ENCODE results near the gene TTBK1. TPM values are rescaled to one million over a fixed set of nuclear protein-coding genes. Genes with fewer than 3 reads are reported as not detected.

TTBK1 gene
- total and polyA plus RNA-seq, 2 donors (not counting 1 experiment from before 2014, with no cell fraction given), result 0.07 TPM; not detected in 1

- Histone ChIP-seq H3K9ac (ENCODE audit: low read length) (no peak overlapping the region), H3K27me3 (replicated peaks in 1 of 4; ENCODE audit: control extremely low read depth in 1 of 4, control insufficient read depth in 3 of 4, insufficient read depth in 4 of 4, low read length in 3 of 4) (peaks cover 0 to 34% (median 12%) of the 10 kb centered on the region in 4 experiments), H3K9me3 (ENCODE audit: control extremely low read depth in 1 of 3, control insufficient read depth in 2 of 3, insufficient read depth in 1 of 3, low read length in 2 of 3) (peaks cover 0 to 7% (median 0%) of the 10 kb centered on the region in 3 donors), H3K4me1 (ENCODE audit: control insufficient read depth in 2 of 2, insufficient read depth in 2 of 2, low read length in 2 of 2) (peaks cover 47 to 58% of the 10 kb centered on the region in 2 donors), H3K36me3 (replicated peaks in 1 of 2; ENCODE audit: control extremely low read depth in 1 of 2, control insufficient read depth in 1 of 2, extremely low read depth in 1 of 2, insufficient read depth in 2 of 2, low read length in 1 of 2) (no peaks in the 10 kb centered on the region), H3K4me2 (replicated peaks; ENCODE audit: low read depth, low read length, poor library complexity, severe bottlenecking) (no peak overlapping the region), H3K27ac (ENCODE audit: low read length in 2 of 2) (no peak overlapping the region), H3K4me3 (ENCODE audit: control extremely low read depth in 1 of 5, extremely low read depth in 1 of 5, insufficient read depth in 1 of 5, low read depth in 2 of 5, low read length in 4 of 5) (no peak overlapping the region), H2AFZ (ENCODE audit: insufficient read depth, low read depth, low read length, poor library complexity, severe bottlenecking) (no peak overlapping the region), H4K20me1 (ENCODE audit: control insufficient read depth, insufficient read depth, low read length, poor library complexity, severe bottlenecking) (peaks cover 5% of the 10 kb centered on the region), H3K79me2 (ENCODE audit: control insufficient read depth, insufficient read depth, low read length) (no peaks in the 10 kb centered on the region)
- Mint-ChIP-seq H3K27ac (no peak overlapping the region), H3K4me1 (peaks cover 57% of the 10 kb centered on the region), H3K9me3 (ENCODE audit: insufficient read depth) (no peaks in the 10 kb centered on the region), H3K4me3 (peak overlapping the region; percentile 84), H3K27me3 (peaks cover 26% of the 10 kb centered on the region)
- intact Hi-C loops (cut with micrococcal nuclease), result loop anchor here (2.0 kb wide), 1 partner anchor 35 kb away; the partner anchor contains the start of gene CRIP3
- TF ChIP-seq EZH2 (IDR thresholded peaks at IDR 0.05; ENCODE audit: borderline replicate concordance, insufficient read depth, low read depth, low read length, poor library complexity, severe bottlenecking) (no peak), CTCF (IDR thresholded peaks at IDR 0.05) (no peak)
- POLR2A ChIA-PET, result no interaction called here
- DNase-seq (no peak), ATAC-seq (ENCODE audit: low read depth) (no peak)
- CTCF ChIA-PET, result interaction anchor here (1.7 kb wide), 1 partner anchor 10 kb away, joined by 7 read pairs; no protein-coding TSS in a partner anchor
- WGBS (ENCODE audit: insufficient coverage), result 68% methylated on average over 2 of the region's 2 CpGs
These were observed 30.4 kb downstream of the TTBK1 start for GRCh38 chr6:43273707-43274106.

- ChIA-PET CTCF (no interaction called here), POLR2A (no interaction called here)
- Histone ChIP-seq H3K36me3 (replicated peaks in 1 of 2; ENCODE audit: control extremely low read depth in 1 of 2, control insufficient read depth in 1 of 2, extremely low read depth in 1 of 2, insufficient read depth in 2 of 2, low read length in 1 of 2) (no peaks in the 10 kb centered on the region), H3K4me2 (replicated peaks; ENCODE audit: low read depth, low read length, poor library complexity, severe bottlenecking) (peak overlapping the region; percentile 97), H3K4me1 (ENCODE audit: control insufficient read depth in 2 of 2, insufficient read depth in 2 of 2, low read length in 2 of 2) (peaks cover 43 to 53% of the 10 kb centered on the region in 2 donors), H3K4me3 (ENCODE audit: control extremely low read depth in 1 of 5, extremely low read depth in 1 of 5, insufficient read depth in 1 of 5, low read depth in 2 of 5, low read length in 4 of 5) (no peak overlapping the region), H3K9ac (ENCODE audit: low read length) (peak overlapping the region; percentile 66), H4K20me1 (ENCODE audit: control insufficient read depth, insufficient read depth, low read length, poor library complexity, severe bottlenecking) (peaks cover 5% of the 10 kb centered on the region), H3K79me2 (ENCODE audit: control insufficient read depth, insufficient read depth, low read length) (no peaks in the 10 kb centered on the region), H3K27ac (ENCODE audit: low read length in 2 of 2) (no peak overlapping the region), H3K27me3 (replicated peaks in 1 of 4; ENCODE audit: control extremely low read depth in 1 of 4, control insufficient read depth in 3 of 4, insufficient read depth in 4 of 4, low read length in 3 of 4) (peaks cover 0 to 28% (median 9%) of the 10 kb centered on the region in 4 experiments), H2AFZ (ENCODE audit: insufficient read depth, low read depth, low read length, poor library complexity, severe bottlenecking) (no peak overlapping the region), H3K9me3 (ENCODE audit: control extremely low read depth in 1 of 3, control insufficient read depth in 2 of 3, insufficient read depth in 1 of 3, low read length in 2 of 3) (peaks cover 0 to 5% (median 0%) of the 10 kb centered on the region in 3 donors)
- H3K4me1 Mint-ChIP-seq, result peaks cover 51% of the 10 kb centered on the region
- intact Hi-C loops (cut with micrococcal nuclease), result loop anchor here (2.0 kb wide), 1 partner anchor 34 kb away; the partner anchor contains the start of gene CRIP3
- ATAC-seq (ENCODE audit: low read depth) (no peak), DNase-seq (no peak)
- WGBS (ENCODE audit: insufficient coverage), result 89% methylated on average over 4 of the region's 10 CpGs
- peaks cover 22% of the 10 kb centered on the region for H3K27me3 Mint-ChIP-seq
- TF ChIP-seq CTCF (IDR thresholded peaks at IDR 0.05) (no peak), EZH2 (IDR thresholded peaks at IDR 0.05; ENCODE audit: borderline replicate concordance, insufficient read depth, low read depth, low read length, poor library complexity, severe bottlenecking) (no peak)
- H3K9me3 Mint-ChIP-seq (ENCODE audit: insufficient read depth), result no peaks in the 10 kb centered on the region
- H3K4me3 Mint-ChIP-seq, result peak overlapping the region; percentile 84
- H3K27ac Mint-ChIP-seq, result peak overlapping the region; percentile 7
These were observed 31.0 kb downstream of the TTBK1 start for GRCh38 chr6:43274127-43274915.

Data from B cell (primary cell).